ENCODE data around the gene UVRAG. TPM values are rescaled to one million over a fixed set of nuclear protein-coding genes. Genes with fewer than 3 reads are reported as not detected.

UVRAG gene
- total and polyA plus RNA-seq, 2 donors (not counting 1 experiment from before 2014, with no cell fraction given): 37.7 to 94.1 TPM

GRCh38 chr11:75918331-75918730, 103.3 kb downstream of the UVRAG start:
- H3K4me1 Mint-ChIP-seq: peaks cover 46% of the 10 kb centered on the region
- H3K27me3 Mint-ChIP-seq: no peaks in the 10 kb centered on the region
- TF ChIP-seq EZH2 (IDR thresholded peaks at IDR 0.05; ENCODE audit: borderline replicate concordance, insufficient read depth, low read depth, low read length, poor library complexity, severe bottlenecking) (no peak), CTCF (IDR thresholded peaks at IDR 0.05) (no peak)
- no peak overlapping the region for H3K4me3 Mint-ChIP-seq
- peak overlapping the region; percentile 14 for H3K4me2 ChIP-seq (replicated peaks; ENCODE audit: low read depth, low read length, poor library complexity, severe bottlenecking)
- peaks cover 8 to 28% of the 10 kb centered on the region in 2 experiments for H3K36me3 ChIP-seq (replicated peaks in 1 of 2; ENCODE audit: control extremely low read depth in 1 of 2, control insufficient read depth in 1 of 2, extremely low read depth in 1 of 2, insufficient read depth in 2 of 2, low read length in 1 of 2)
- ChIA-PET POLR2A (no interaction called here), CTCF (interaction anchor here (1.5 kb wide), 1 partner anchor 115 kb away, joined by 4 read pairs; no protein-coding TSS in a partner anchor)
- H3K9me3 Mint-ChIP-seq (ENCODE audit: insufficient read depth): no peaks in the 10 kb centered on the region
- peak overlapping the region; percentile 8 for H3K9ac ChIP-seq (ENCODE audit: low read length)
- peaks cover 11 to 24% of the 10 kb centered on the region in 2 donors for H3K4me1 ChIP-seq (ENCODE audit: control insufficient read depth in 2 of 2, insufficient read depth in 2 of 2, low read length in 2 of 2)
- H3K27ac ChIP-seq (ENCODE audit: low read length in 2 of 2): peak overlapping the region in 1 of 2 donors; percentile 57
- H4K20me1 ChIP-seq (ENCODE audit: control insufficient read depth, insufficient read depth, low read length, poor library complexity, severe bottlenecking): peaks cover 14% of the 10 kb centered on the region
- WGBS (ENCODE audit: insufficient coverage): no CpG with 5 or more reads among the region's 7 CpGs
- H2AFZ ChIP-seq (ENCODE audit: insufficient read depth, low read depth, low read length, poor library complexity, severe bottlenecking): no peak overlapping the region
- intact Hi-C loops (cut with micrococcal nuclease): no loop called here
- H3K79me2 ChIP-seq (ENCODE audit: control insufficient read depth, insufficient read depth, low read length): peaks cover 74% of the 10 kb centered on the region
- no peak for DNase-seq
- no peak for ATAC-seq (ENCODE audit: low read depth)
- H3K4me3 ChIP-seq (ENCODE audit: control extremely low read depth in 1 of 5, extremely low read depth in 1 of 5, insufficient read depth in 1 of 5, low read depth in 2 of 5, low read length in 4 of 5): no peak overlapping the region
- H3K27ac Mint-ChIP-seq: peak overlapping the region; percentile 12
- H3K9me3 ChIP-seq (ENCODE audit: control extremely low read depth in 1 of 3, control insufficient read depth in 2 of 3, insufficient read depth in 1 of 3, low read length in 2 of 3): peaks cover 0 to 3% (median 0%) of the 10 kb centered on the region in 3 donors
- no peaks in the 10 kb centered on the region for H3K27me3 ChIP-seq (replicated peaks in 1 of 4; ENCODE audit: control extremely low read depth in 1 of 4, control insufficient read depth in 3 of 4, insufficient read depth in 4 of 4, low read length in 3 of 4)

DNA sequence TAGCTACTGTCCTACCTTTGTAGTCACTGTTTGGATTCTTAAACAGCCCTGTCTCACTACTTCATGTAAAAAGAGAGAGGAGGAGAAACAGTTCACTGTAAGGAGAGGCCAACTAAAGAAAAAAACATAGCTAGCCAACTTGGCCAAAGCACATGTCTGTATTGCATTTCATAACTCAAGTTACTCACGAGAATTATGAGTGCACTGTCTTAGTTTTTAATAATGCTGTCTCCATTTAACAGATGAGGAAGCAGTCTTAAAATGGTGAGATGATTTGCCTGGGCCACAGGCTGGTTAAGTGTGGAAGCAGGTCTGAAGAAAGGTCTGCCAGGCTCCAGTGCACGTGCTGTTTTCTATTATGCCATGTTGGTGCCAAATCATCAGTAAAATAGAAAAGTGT, 104.5 kb downstream of the UVRAG start:
- no peak overlapping the region for H2AFZ ChIP-seq (ENCODE audit: insufficient read depth, low read depth, low read length, poor library complexity, severe bottlenecking)
- peak overlapping the region; percentile 26 for H3K4me2 ChIP-seq (replicated peaks; ENCODE audit: low read depth, low read length, poor library complexity, severe bottlenecking)
- no peak overlapping the region for H3K4me3 ChIP-seq (ENCODE audit: control extremely low read depth in 1 of 5, extremely low read depth in 1 of 5, insufficient read depth in 1 of 5, low read depth in 2 of 5, low read length in 4 of 5)
- WGBS (ENCODE audit: insufficient coverage): 67% methylated on average over 1 of the region's 2 CpGs
- H3K79me2 ChIP-seq (ENCODE audit: control insufficient read depth, insufficient read depth, low read length): peaks cover 78% of the 10 kb centered on the region
- peaks cover 0 to 3% (median 0%) of the 10 kb centered on the region in 3 donors for H3K9me3 ChIP-seq (ENCODE audit: control extremely low read depth in 1 of 3, control insufficient read depth in 2 of 3, insufficient read depth in 1 of 3, low read length in 2 of 3)
- peak overlapping the region in 1 of 2 donors; percentile 57 for H3K27ac ChIP-seq (ENCODE audit: low read length in 2 of 2)
- peaks cover 7 to 17% of the 10 kb centered on the region in 2 experiments for H3K36me3 ChIP-seq (replicated peaks in 1 of 2; ENCODE audit: control extremely low read depth in 1 of 2, control insufficient read depth in 1 of 2, extremely low read depth in 1 of 2, insufficient read depth in 2 of 2, low read length in 1 of 2)
- ATAC-seq (ENCODE audit: low read depth): peak; percentile 33
- ChIA-PET CTCF (no interaction called here), POLR2A (interaction anchor here (0.8 kb wide), 1 partner anchor 32 kb away, joined by 7 read pairs; no protein-coding TSS in a partner anchor)
- Mint-ChIP-seq H3K9me3 (ENCODE audit: insufficient read depth) (no peaks in the 10 kb centered on the region), H3K4me1 (peaks cover 46% of the 10 kb centered on the region), H3K27me3 (no peaks in the 10 kb centered on the region), H3K4me3 (no peak overlapping the region), H3K27ac (peak overlapping the region; percentile 69)
- H4K20me1 ChIP-seq (ENCODE audit: control insufficient read depth, insufficient read depth, low read length, poor library complexity, severe bottlenecking): peaks cover 17% of the 10 kb centered on the region
- intact Hi-C loops (cut with micrococcal nuclease): no loop called here
- TF ChIP-seq CTCF (IDR thresholded peaks at IDR 0.05) (no peak), EZH2 (IDR thresholded peaks at IDR 0.05; ENCODE audit: borderline replicate concordance, insufficient read depth, low read depth, low read length, poor library complexity, severe bottlenecking) (no peak)
- H3K9ac ChIP-seq (ENCODE audit: low read length): no peak overlapping the region
- DNase-seq: peak; percentile 30
- peaks cover 11 to 24% of the 10 kb centered on the region in 2 donors for H3K4me1 ChIP-seq (ENCODE audit: control insufficient read depth in 2 of 2, insufficient read depth in 2 of 2, low read length in 2 of 2)
- H3K27me3 ChIP-seq (replicated peaks in 1 of 4; ENCODE audit: control extremely low read depth in 1 of 4, control insufficient read depth in 3 of 4, insufficient read depth in 4 of 4, low read length in 3 of 4): no peaks in the 10 kb centered on the region
